ENCODE results near the gene ZCCHC24.
"Not testable (repeated sequence)": the region's sequence is repeated elsewhere in the genome, so short reads cannot be mapped to it uniquely, and the experiment has no call there.

ZCCHC24 gene

GRCh38 chr10:79471776-79472175 is 26.4 kb upstream of the ZCCHC24 start:
- no peak for DNase-seq

GRCh38 chr10:79470096-79470495 is 24.7 kb upstream of the ZCCHC24 start:
- DNase-seq, result no peak

GRCh38 chr10:79468841-79469585 is 23.6 kb upstream of the ZCCHC24 start:
- no peak for DNase-seq

GRCh38 chr10:79468015-79468560 is 22.7 kb upstream of the ZCCHC24 start:
- no peak for DNase-seq

- no peak for DNase-seq
Measured at GRCh38 chr10:79465341-79465740, 19.9 kb upstream of the ZCCHC24 start.

GRCh38 chr10:79463578-79464496 is 18.4 kb upstream of the ZCCHC24 start:
- DNase-seq, result no peak

GRCh38 chr10:79460687-79461086 is 15.3 kb upstream of the ZCCHC24 start:
- DNase-seq, result no peak

- no peak for DNase-seq
Measured at GRCh38 chr10:79459243-79459642, 13.8 kb upstream of the ZCCHC24 start.

GRCh38 chr10:79458483-79458882 is 13.1 kb upstream of the ZCCHC24 start:
- DNase-seq, result no peak

GRCh38 chr10:79457256-79457785 is 11.9 kb upstream of the ZCCHC24 start:
- DNase-seq, result no peak

GRCh38 chr10:79454259-79454658 is 8.8 kb upstream of the ZCCHC24 start:
- DNase-seq, result no peak

GRCh38 chr10:79453392-79453791 is 8.0 kb upstream of the ZCCHC24 start:
- DNase-seq, result no peak

- DNase-seq, result no peak
Measured at GRCh38 chr10:79452174-79452611, 6.8 kb upstream of the ZCCHC24 start.

- no peak for DNase-seq
Measured at GRCh38 chr10:79451046-79451699, 5.7 kb upstream of the ZCCHC24 start.

GRCh38 chr10:79449181-79450146 is 4.0 kb upstream of the ZCCHC24 start:
- DNase-seq, result no peak

GRCh38 chr10:79448732-79449049 is 3.3 kb upstream of the ZCCHC24 start:
- DNase-seq, result no peak

- no peak for DNase-seq
Measured at GRCh38 chr10:79447911-79448731, 2.7 kb upstream of the ZCCHC24 start.

GRCh38 chr10:79447249-79447648 is 1.8 kb upstream of the ZCCHC24 start:
- DNase-seq, result not testable (repeated sequence)

- DNase-seq, result no peak
Measured at GRCh38 chr10:79446758-79447084, 1.3 kb upstream of the ZCCHC24 start.

GRCh38 chr10:79445977-79446757 is 743 bp upstream of the ZCCHC24 start:
- DNase-seq, result peak; percentile 29
